IMR-90 (cell line): ENCODE results near the gene UBD. TPM values are rescaled to one million over a fixed set of nuclear protein-coding genes. Genes with fewer than 3 reads are reported as not detected.
A peak's percentile ranks its signal among the peaks of the same experiment; 100 is the strongest.

Experiments used
- ATAC-seq: fragments of 200-7000 bp; cut with Tn5 transposase; 2 replicates; pipeline ENCODE4 v1.9.1; 2020; ENCODE audit warnings: low read depth, mild to moderate bottlenecking, moderate library complexity
- BruUV-seq: library from RNA; stranded (reverse); fragments of 400-500 nt; replicated peaks from 2 replicates; lab custom pipeline; 2021; lab: Mats Ljungman, UMichigan
- CTCF ChIA-PET: fragments of 300-600 bp; formaldehyde crosslinking; extraction: SDS; loops from one replicate; lab custom pipeline; 2021; ENCODE audit warnings: antibody characterized with exemption; lab: Yijun Ruan, JAX
- POLR2A ChIA-PET: fragments of 300-600 bp; sonication (Branson Sonifier 250); formaldehyde crosslinking; loops from one replicate; lab custom pipeline; 2022; ENCODE audit warnings: antibody characterized with exemption; ENCODE audit not compliant: unreplicated experiment; lab: Charles Lee
- DNase-seq: peaks from one replicate; pipeline ENCODE4 v3.0.0; 2013
- H2AFZ ChIP-seq: replicated peaks from 2 replicates; pipeline ENCODE3; 2013; ENCODE audit warnings: low read length, mild to moderate bottlenecking; ENCODE audit not compliant: poor library complexity
- H2AK5ac ChIP-seq: 2 replicates; pipeline ENCODE4 v1.6.1; 2013; ENCODE audit warnings: low read depth, low read length, inconsistent platforms
- H2AK9ac ChIP-seq: replicated peaks from 2 replicates; pipeline ENCODE3; 2013; ENCODE audit warnings: mild to moderate bottlenecking, low read depth, low read length, moderate library complexity; ENCODE audit not compliant: poor library complexity
- H2BK120ac ChIP-seq: 2 replicates; pipeline ENCODE4 v1.6.1; 2013; ENCODE audit warnings: low read depth, low read length, inconsistent platforms
- H2BK15ac ChIP-seq: 3 replicates; pipeline ENCODE4 v1.6.1; 2013; ENCODE audit warnings: low read depth, low read length, inconsistent platforms
- H2BK20ac ChIP-seq: 2 replicates; pipeline ENCODE4 v1.6.1; 2013; ENCODE audit warnings: low read depth, mild to moderate bottlenecking, inconsistent platforms, low read length, moderate library complexity
- H2BK5ac ChIP-seq: 2 replicates; pipeline ENCODE4 v1.6.1; 2013; ENCODE audit warnings: mild to moderate bottlenecking, low read depth, low read length, inconsistent platforms; ENCODE audit not compliant: poor library complexity, severe bottlenecking
- H3K14ac ChIP-seq: replicated peaks from 2 replicates; pipeline ENCODE4 v1.6.1; 2013; ENCODE audit warnings: low read depth, low read length, inconsistent platforms
- H3K18ac ChIP-seq: 2 replicates; pipeline ENCODE4 v1.6.1; 2013; ENCODE audit warnings: low read depth, low read length, control low read depth
- H3K23ac ChIP-seq: 2 replicates; pipeline ENCODE4 v1.6.1; 2013; ENCODE audit warnings: low read depth, low read length, inconsistent platforms
- H3K27ac ChIP-seq: 2 replicates; pipeline ENCODE4 v1.5.1; 2013; ENCODE audit warnings: mild to moderate bottlenecking, control low read depth, low read length; ENCODE audit not compliant: insufficient read depth
- H3K27me3 ChIP-seq: 2 replicates; pipeline ENCODE4 v1.6.1; 2013; ENCODE audit warnings: low read length; ENCODE audit not compliant: control insufficient read depth, insufficient read depth
- H3K36me3 ChIP-seq: 2 replicates; pipeline ENCODE4 v1.6.1; 2013; ENCODE audit warnings: low read length, mixed read lengths; ENCODE audit not compliant: control insufficient read depth, insufficient read depth
- H3K4ac ChIP-seq: 2 replicates; pipeline ENCODE4 v1.6.1; 2013; ENCODE audit warnings: low read depth, low read length, inconsistent platforms
- H3K4me1 ChIP-seq: 2 replicates; pipeline ENCODE4 v1.6.1; 2013; ENCODE audit warnings: low read length, mixed read lengths; ENCODE audit not compliant: control insufficient read depth, insufficient read depth
- H3K4me2 ChIP-seq: 2 replicates; pipeline ENCODE4 v1.6.1; 2013; ENCODE audit warnings: low read depth, mild to moderate bottlenecking, control low read depth, low read length, moderate library complexity
- H3K4me3 ChIP-seq: 2 replicates; pipeline ENCODE4 v1.5.1; 2013; ENCODE audit warnings: low read depth, mild to moderate bottlenecking, control low read depth, low read length, moderate library complexity; ENCODE audit not compliant: insufficient read depth
- H3K56ac ChIP-seq: 2 replicates; pipeline ENCODE4 v1.6.1; 2013; ENCODE audit warnings: low read length, inconsistent platforms; ENCODE audit not compliant: insufficient read depth; ENCODE audit errors: extremely low read depth
- H3K79me1 ChIP-seq, 2 experiments: 2 replicates each; pipeline ENCODE4 v1.6.1; 2013; ENCODE audit warnings: low read length in 2 of 2, inconsistent platforms in 1 of 2, low read depth in 1 of 2
- H3K9ac ChIP-seq: 2 replicates; pipeline ENCODE4 v1.6.1; 2013; ENCODE audit warnings: low read depth, low read length, control low read depth
- H3K9me1 ChIP-seq: 2 replicates; pipeline ENCODE4 v1.6.1; 2013; ENCODE audit warnings: low read length, inconsistent platforms; ENCODE audit not compliant: insufficient read depth
- H3K9me3 ChIP-seq: 2 replicates; pipeline ENCODE4 v1.6.1; 2013; ENCODE audit warnings: low read length; ENCODE audit not compliant: control insufficient read depth, insufficient read depth
- H4K20me1 ChIP-seq: 2 replicates; pipeline ENCODE4 v1.6.1; 2013; ENCODE audit warnings: low read length, inconsistent platforms; ENCODE audit not compliant: insufficient read depth
- H4K5ac ChIP-seq: 2 replicates; pipeline ENCODE4 v1.6.1; 2013; ENCODE audit warnings: mild to moderate bottlenecking, low read depth, low read length, control low read depth
- H4K8ac ChIP-seq, 2 experiments: 2 replicates each; pipeline ENCODE4 v1.6.1; 2013; ENCODE audit warnings: low read depth in 2 of 2, low read length in 2 of 2, control low read depth in 1 of 2, inconsistent platforms in 1 of 2
- H4K91ac ChIP-seq: 2 replicates; pipeline ENCODE4 v1.6.1; 2013; ENCODE audit warnings: low read depth, low read length, inconsistent platforms; ENCODE audit not compliant: insufficient read depth
- RAD21 ChIP-seq: IDR thresholded peaks from 2 replicates; pipeline ENCODE4 v1.6.1; 2012; ENCODE audit warnings: low read length, improper control_type of control experiment
- RFX5 ChIP-seq: IDR thresholded peaks from 2 replicates; pipeline ENCODE4 v1.8.0; 2012; ENCODE audit warnings: low read depth, mild to moderate bottlenecking, low read length, moderate library complexity
- SMC3 ChIP-seq: fragments of 150-350 bp; IDR thresholded peaks from 2 replicates; pipeline ENCODE4 v1.6.1; 2016; ENCODE audit warnings: low read depth, mild to moderate bottlenecking, antibody characterized with exemption, low read length, moderate library complexity
- WGBS, 2 experiments: methylation state at CpG; one replicate each; pipeline versions ENCODE4 v1.1.5 to v1.1.7; 2013; ENCODE audit warnings: missing lambda C conversion rate in 2 of 2; ENCODE audit not compliant: insufficient read length in 1 of 2; ENCODE audit errors: extremely low coverage in 2 of 2; 5-methylcytosine and 5-hydroxymethylcytosine counted together
- dilution Hi-C: fragments of 300-500 bp; cut with HindIII; formaldehyde crosslinking; loops from one replicate; pipeline ENCODE4 v1.14.3; 2018; ENCODE audit warnings: low sequenced_read_pairs; ENCODE audit not compliant: unreplicated experiment
- in situ Hi-C: fragments of 300-500 bp; cut with MboI; formaldehyde crosslinking; loops from 3 replicates; pipeline ENCODE4 v1.14.3; 2019; ENCODE audit warnings: low sequenced_read_pairs, inconsistent platforms, mixed read lengths
- intact Hi-C: fragments of 100-400 bp; cut with micrococcal nuclease; formaldehyde crosslinking; loops from 2 replicates; pipeline ENCODE4 v1.10.0; 2022
- polyA plus RNA-seq, 3 experiments: library from polyadenylated mRNA; depleted of rRNA; stranded (reverse); fragments of >200 nt; gene quantifications; 2 replicates each; pipeline ENCODE4 v1.2.3, GENCODE V29; 2012; ENCODE audit warnings: low replicate concordance in 1 of 3
- total RNA-seq: library from RNA; depleted of rRNA; stranded (reverse); fragments of >200 nt; gene quantifications from 2 replicates; pipeline ENCODE4 v1.2.3, GENCODE V29; 2012
- TF ChIP-seq, protein P1 (sequence below): conservative IDR thresholded peaks from 2 replicates; pipeline ENCODE4 v1.5.1; 2012; ENCODE audit warnings: mild to moderate bottlenecking, low read depth, low read length, improper control_type of control experiment

UBD gene
- total and polyA plus RNA-seq, 2 of the 4 experiments (the other 2 are of a cell fraction): not detected

DNA sequence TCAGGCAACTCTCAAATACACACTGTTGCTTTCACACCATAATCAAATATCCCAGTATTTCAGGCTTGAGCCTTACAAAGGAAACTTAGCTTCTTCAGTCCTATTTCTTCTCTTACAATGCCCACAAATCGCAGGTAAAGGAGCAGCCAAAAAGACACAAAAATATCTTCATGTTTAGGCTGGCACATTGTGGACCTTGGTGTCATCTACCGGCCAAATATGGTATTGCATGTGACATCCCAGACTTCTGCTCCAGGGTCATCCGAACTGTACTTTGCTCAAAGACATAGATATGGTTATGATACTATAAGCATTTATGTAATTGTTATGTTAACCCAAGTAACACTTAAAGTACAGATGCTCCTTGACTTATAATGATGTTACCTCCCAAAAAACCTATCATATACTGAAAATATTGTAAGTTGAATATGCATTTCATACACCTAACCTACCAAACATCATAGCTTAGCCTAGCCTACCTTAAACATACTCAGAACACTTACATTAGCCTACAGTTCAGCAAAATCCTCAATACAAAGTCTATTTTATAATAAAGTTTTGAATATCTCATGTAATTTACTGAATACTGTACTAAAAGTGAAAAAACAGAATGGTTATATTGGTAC lies 30.0 kb upstream of the UBD start:
- DNase-seq (peak; percentile 47), ATAC-seq (peak; percentile 94)
- no peak overlapping the region for H2BK120ac ChIP-seq
- no peak overlapping the region for H3K4me2 ChIP-seq
- in situ Hi-C loops (loop anchor here (10.0 kb wide), 1 partner anchor 905 kb away; no protein-coding TSS in a partner anchor), intact Hi-C loops (loop anchor here (1.0 to 10.0 kb wide), 4 partner anchors 572 to 903 kb away; no protein-coding TSS in a partner anchor), dilution Hi-C loops (no loop called here)
- H2BK5ac ChIP-seq: no peak overlapping the region
- TF ChIP-seq RFX5: no peak
- TF ChIP-seq, protein P1, sequence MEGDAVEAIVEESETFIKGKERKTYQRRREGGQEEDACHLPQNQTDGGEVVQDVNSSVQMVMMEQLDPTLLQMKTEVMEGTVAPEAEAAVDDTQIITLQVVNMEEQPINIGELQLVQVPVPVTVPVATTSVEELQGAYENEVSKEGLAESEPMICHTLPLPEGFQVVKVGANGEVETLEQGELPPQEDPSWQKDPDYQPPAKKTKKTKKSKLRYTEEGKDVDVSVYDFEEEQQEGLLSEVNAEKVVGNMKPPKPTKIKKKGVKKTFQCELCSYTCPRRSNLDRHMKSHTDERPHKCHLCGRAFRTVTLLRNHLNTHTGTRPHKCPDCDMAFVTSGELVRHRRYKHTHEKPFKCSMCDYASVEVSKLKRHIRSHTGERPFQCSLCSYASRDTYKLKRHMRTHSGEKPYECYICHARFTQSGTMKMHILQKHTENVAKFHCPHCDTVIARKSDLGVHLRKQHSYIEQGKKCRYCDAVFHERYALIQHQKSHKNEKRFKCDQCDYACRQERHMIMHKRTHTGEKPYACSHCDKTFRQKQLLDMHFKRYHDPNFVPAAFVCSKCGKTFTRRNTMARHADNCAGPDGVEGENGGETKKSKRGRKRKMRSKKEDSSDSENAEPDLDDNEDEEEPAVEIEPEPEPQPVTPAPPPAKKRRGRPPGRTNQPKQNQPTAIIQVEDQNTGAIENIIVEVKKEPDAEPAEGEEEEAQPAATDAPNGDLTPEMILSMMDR: peak; percentile 78
- peak; percentile 45 for TF ChIP-seq SMC3
- TF ChIP-seq RAD21: peak; percentile 78
- H2BK15ac ChIP-seq: no peak overlapping the region
- H3K79me1 ChIP-seq: no peaks in the 10 kb centered on the region
- no peak overlapping the region for H3K56ac ChIP-seq
- no peak overlapping the region for H2AK9ac ChIP-seq
- H2BK20ac ChIP-seq: no peak overlapping the region
- H3K27me3 ChIP-seq: no peaks in the 10 kb centered on the region
- no peaks in the 10 kb centered on the region for H3K9me1 ChIP-seq
- no peak overlapping the region for H3K14ac ChIP-seq
- ChIA-PET CTCF (interaction anchor here (1.0 to 1.5 kb wide), 3 partner anchors 8 to 12 kb away, joined by 3 to 5 read pairs (median 3); no protein-coding TSS in a partner anchor), POLR2A (no interaction called here)
- H3K18ac ChIP-seq: no peak overlapping the region
- no peak overlapping the region for H4K5ac ChIP-seq
- no peak overlapping the region for H3K23ac ChIP-seq
- H4K8ac ChIP-seq: no peak overlapping the region
- no peak overlapping the region for H3K9ac ChIP-seq
- H2AFZ ChIP-seq: no peak overlapping the region
- no peak overlapping the region for H3K4me3 ChIP-seq
- no TSS peak for BruUV-seq
- H3K9me3 ChIP-seq: no peaks in the 10 kb centered on the region
- no peaks in the 10 kb centered on the region for H3K4me1 ChIP-seq
- H3K4ac ChIP-seq: no peak overlapping the region
- no peaks in the 10 kb centered on the region for H4K20me1 ChIP-seq
- H3K36me3 ChIP-seq: no peaks in the 10 kb centered on the region
- H2AK5ac ChIP-seq: no peak overlapping the region
- no peak overlapping the region for H4K91ac ChIP-seq
- no CpG with 5 or more reads among the region's 3 CpGs for WGBS, 2 experiments
- no peak overlapping the region for H3K27ac ChIP-seq
